Measurements from ENCODE around the gene CDX1. TPM values are rescaled to one million over a fixed set of nuclear protein-coding genes. Genes with fewer than 3 reads are reported as not detected.

CDX1 gene
- total RNA-seq, 1 donor from 2014 or later, result not detected

DNA sequence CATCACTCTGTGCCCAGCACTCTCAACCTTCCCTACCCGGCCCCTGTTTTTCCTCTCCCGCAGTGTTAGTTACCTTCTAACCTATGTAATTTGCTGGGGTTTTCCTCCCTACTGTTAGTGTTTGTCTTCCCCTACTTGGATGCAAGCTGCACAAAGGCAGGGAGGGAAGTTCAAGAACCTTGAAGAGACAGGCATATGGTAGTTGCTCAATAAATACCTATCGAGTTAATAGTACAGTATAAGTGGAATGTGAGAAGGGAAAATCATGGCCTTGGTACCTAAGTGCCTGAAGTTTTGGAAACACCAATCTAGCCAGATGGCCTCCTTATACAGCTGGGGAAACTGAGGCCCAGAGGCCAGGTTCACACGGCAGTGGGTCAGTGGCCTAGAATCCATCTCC is 35.1 kb upstream of the CDX1 start:
- no peak for DNase-seq
- Mint-ChIP-seq H3K4me3 (ENCODE audit: unreplicated experiment) (no peak overlapping the region), H3K36me3 (ENCODE audit: unreplicated experiment) (no peaks in the 10 kb centered on the region), H3K27me3 (ENCODE audit: unreplicated experiment) (peaks cover 15% of the 10 kb centered on the region), H3K27ac (ENCODE audit: unreplicated experiment) (no peak overlapping the region), H3K4me1 (ENCODE audit: low read depth, unreplicated experiment) (peaks cover 3% of the 10 kb centered on the region), H3K9me3 (ENCODE audit: unreplicated experiment) (peaks cover 4% of the 10 kb centered on the region)
- TF ChIP-seq, protein P1, sequence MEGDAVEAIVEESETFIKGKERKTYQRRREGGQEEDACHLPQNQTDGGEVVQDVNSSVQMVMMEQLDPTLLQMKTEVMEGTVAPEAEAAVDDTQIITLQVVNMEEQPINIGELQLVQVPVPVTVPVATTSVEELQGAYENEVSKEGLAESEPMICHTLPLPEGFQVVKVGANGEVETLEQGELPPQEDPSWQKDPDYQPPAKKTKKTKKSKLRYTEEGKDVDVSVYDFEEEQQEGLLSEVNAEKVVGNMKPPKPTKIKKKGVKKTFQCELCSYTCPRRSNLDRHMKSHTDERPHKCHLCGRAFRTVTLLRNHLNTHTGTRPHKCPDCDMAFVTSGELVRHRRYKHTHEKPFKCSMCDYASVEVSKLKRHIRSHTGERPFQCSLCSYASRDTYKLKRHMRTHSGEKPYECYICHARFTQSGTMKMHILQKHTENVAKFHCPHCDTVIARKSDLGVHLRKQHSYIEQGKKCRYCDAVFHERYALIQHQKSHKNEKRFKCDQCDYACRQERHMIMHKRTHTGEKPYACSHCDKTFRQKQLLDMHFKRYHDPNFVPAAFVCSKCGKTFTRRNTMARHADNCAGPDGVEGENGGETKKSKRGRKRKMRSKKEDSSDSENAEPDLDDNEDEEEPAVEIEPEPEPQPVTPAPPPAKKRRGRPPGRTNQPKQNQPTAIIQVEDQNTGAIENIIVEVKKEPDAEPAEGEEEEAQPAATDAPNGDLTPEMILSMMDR (IDR thresholded peaks at IDR 0.05; ENCODE audit: partially characterized antibody, unreplicated experiment), result no peak

DNA sequence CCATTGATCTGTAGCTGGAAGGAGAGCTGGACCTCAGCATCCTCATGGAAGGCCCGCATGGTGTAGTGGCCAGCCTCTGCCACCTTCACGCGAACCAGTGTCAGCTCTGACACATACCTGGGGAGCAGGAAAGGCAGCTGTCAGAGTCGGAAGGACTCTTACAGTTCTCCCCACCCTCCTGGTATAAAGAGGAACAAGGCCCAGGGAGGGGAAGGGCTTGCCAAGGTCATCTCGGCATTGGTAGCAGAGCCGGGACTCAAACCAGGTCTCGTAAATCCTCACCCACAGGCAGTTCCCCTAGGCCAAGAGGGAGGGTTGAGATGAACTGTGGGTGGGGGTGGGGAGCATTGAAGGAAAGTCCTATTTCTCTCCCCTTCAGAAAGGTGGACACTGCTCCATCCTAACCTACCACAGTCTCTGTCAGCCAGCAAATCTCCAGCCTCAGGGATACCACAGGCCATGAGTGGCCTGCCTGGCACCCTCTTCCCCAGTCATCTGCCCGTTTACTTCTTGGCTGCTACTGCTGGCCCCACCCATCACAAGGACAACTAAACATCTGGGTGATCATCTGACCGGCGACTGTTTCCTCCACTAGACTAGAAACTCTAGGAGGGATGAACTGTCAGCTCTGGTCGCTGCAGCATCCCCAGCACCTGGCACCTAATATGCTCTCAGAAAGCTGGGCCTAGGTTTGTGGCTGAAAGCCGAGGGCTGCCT is 34.4 kb upstream of the CDX1 start:
- Mint-ChIP-seq H3K9me3 (ENCODE audit: unreplicated experiment) (peaks cover 3% of the 10 kb centered on the region), H3K4me3 (ENCODE audit: unreplicated experiment) (no peak overlapping the region), H3K4me1 (ENCODE audit: low read depth, unreplicated experiment) (peaks cover 3% of the 10 kb centered on the region), H3K36me3 (ENCODE audit: unreplicated experiment) (no peaks in the 10 kb centered on the region), H3K27me3 (ENCODE audit: unreplicated experiment) (peaks cover 16% of the 10 kb centered on the region), H3K27ac (ENCODE audit: unreplicated experiment) (no peak overlapping the region)
- TF ChIP-seq, protein P1 (IDR thresholded peaks at IDR 0.05; ENCODE audit: partially characterized antibody, unreplicated experiment), result no peak
- no peak for DNase-seq

DNA sequence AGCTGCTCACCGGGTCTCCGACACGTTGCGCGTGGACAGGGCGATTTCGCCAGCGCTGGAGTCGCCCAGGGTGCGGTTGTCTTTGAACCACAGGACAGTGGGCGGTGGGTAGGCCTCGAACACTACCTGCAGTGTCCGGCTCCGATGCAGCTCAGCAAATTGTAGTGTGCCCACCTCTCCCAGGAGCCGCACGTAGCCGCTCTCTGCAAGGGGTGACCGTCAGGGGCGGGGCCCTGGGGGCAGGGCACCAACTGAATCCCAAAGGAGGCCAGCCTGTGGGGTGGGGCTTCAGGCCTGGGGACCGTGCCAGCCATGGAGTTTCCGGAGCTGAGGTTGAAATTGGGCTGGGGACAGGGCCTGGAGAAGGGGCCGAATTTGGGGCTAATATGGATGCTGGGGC is 33.8 kb upstream of the CDX1 start:
- Mint-ChIP-seq H3K4me1 (ENCODE audit: low read depth, unreplicated experiment) (peaks cover 3% of the 10 kb centered on the region), H3K27me3 (ENCODE audit: unreplicated experiment) (peaks cover 17% of the 10 kb centered on the region), H3K4me3 (ENCODE audit: unreplicated experiment) (no peak overlapping the region), H3K9me3 (ENCODE audit: unreplicated experiment) (peaks cover 4% of the 10 kb centered on the region), H3K36me3 (ENCODE audit: unreplicated experiment) (no peaks in the 10 kb centered on the region), H3K27ac (ENCODE audit: unreplicated experiment) (no peak overlapping the region)
- no peak for DNase-seq
- TF ChIP-seq, protein P1 (IDR thresholded peaks at IDR 0.05; ENCODE audit: partially characterized antibody, unreplicated experiment), result no peak

DNA sequence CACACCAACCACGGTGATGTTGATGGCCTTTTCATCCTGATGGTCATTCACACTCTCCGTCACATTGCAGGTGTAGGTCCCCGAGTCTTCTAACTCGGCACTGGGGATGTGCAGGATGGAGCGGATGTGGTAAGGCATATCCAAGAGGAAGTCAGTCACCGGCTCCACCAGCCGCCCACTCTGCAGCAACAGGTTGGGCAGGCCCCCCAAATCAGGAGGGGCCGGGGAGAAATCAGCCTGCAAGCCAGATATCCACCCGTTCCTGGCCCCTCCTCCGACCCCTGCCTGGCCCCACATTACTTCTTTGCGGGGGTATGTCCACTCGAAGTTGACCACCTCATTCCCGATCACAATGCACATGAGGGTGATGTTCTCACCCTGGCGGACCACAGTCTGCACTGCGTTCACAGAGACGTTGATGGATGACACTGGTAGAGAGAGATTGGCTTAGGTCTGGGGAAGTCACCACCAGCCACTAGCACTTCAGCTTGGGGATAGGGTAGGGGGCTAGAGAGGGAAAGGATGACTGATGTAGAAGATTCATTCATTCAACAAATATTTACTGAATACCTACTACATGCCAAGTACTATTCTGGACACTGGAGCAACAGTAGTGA is 32.9 kb upstream of the CDX1 start:
- peaks cover 15% of the 10 kb centered on the region for H3K27me3 Mint-ChIP-seq (ENCODE audit: unreplicated experiment)
- no peak for DNase-seq

More for the DNA sequence above, 32.9 kb upstream of the CDX1 start:
- no peak overlapping the region for H3K27ac Mint-ChIP-seq (ENCODE audit: unreplicated experiment)
- peaks cover 7% of the 10 kb centered on the region for H3K4me1 Mint-ChIP-seq (ENCODE audit: low read depth, unreplicated experiment)
- no peak overlapping the region for H3K4me3 Mint-ChIP-seq (ENCODE audit: unreplicated experiment)
- TF ChIP-seq, protein P1 (IDR thresholded peaks at IDR 0.05; ENCODE audit: partially characterized antibody, unreplicated experiment), result no peak
- peaks cover 6% of the 10 kb centered on the region for H3K9me3 Mint-ChIP-seq (ENCODE audit: unreplicated experiment)
- H3K36me3 Mint-ChIP-seq (ENCODE audit: unreplicated experiment), result no peaks in the 10 kb centered on the region

Measured in glutamatergic neuron (in vitro differentiated cells).